GM19239 (cell line): Measurements from ENCODE around the gene SYNE3.

Experiments used
- DNase-seq: peaks from one replicate; pipeline ENCODE4 v3.0.0; 2011; ENCODE audit warnings: low spot score; ENCODE audit not compliant: insufficient read length
- FAIRE-seq: peaks from 2 replicates; lab custom pipeline; 2011; peaks lifted over from hg19 to GRCh38; lab: Jason Lieb, UNC

SYNE3 gene

GRCh38 chr14:95478309-95478708 lies 38.1 kb downstream of the SYNE3 start:
- FAIRE-seq: no peak
- no peak for DNase-seq

- FAIRE-seq: no peak
Observed at GRCh38 chr14:95477411-95478269, 38.8 kb downstream of the SYNE3 start.

DNA sequence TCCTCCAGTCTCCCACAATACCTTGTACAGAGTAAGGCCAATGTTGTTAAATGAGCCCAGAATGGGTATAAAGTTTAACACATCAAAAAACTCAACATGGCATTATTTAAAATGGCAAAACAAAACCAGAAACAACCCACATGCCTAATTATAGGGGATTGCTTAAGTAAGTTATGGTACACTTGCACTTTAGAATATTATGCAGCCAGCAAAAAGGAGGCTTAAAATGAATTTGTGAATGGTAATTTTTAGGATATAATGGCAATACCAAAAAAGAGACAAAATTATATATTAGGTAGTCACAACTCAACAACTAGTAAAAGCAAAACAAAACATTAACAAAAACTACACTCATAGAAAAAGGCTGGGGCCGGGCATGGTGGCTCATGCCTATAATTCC lies 39.7 kb downstream of the SYNE3 start:
- DNase-seq (no peak), FAIRE-seq (no peak)

More at GRCh38 chr14:95477411-95478269, 38.8 kb downstream of the SYNE3 start:
- no peak for DNase-seq

DNA sequence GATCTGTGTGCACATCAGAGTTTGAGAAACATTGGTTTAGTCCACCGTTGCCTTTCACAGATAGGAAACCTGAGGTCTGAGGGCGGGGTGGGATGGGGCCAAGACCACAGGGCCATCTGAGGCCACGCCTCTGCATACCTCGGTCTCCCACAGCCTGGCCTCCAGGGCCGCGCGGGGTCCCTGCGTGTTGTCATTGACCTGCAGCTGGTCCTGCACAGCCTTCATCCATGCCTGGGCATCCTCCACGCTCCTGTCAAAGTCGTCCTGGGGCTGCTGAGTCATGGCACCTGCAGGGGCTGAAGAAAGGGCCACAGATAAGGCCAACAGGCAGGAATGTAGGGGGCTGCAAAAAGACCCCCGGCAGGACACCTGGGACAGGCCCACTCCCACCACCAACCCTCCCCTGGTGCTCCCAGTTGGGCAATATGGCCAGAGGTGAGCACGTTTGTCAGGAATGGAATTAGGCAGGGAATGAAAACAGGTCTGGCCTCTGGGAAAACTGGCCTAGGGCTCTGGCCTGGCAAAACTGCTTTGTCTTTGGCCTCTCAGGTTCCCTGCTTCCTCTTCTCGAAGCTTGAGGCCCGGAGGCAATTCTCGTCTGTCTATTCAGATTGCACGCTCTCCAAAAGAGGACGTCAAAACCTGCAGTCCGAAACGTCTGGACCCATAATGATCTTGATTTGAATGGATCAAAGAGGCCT lies 40.8 kb downstream of the SYNE3 start:
- FAIRE-seq (no peak), DNase-seq (no peak)

DNA sequence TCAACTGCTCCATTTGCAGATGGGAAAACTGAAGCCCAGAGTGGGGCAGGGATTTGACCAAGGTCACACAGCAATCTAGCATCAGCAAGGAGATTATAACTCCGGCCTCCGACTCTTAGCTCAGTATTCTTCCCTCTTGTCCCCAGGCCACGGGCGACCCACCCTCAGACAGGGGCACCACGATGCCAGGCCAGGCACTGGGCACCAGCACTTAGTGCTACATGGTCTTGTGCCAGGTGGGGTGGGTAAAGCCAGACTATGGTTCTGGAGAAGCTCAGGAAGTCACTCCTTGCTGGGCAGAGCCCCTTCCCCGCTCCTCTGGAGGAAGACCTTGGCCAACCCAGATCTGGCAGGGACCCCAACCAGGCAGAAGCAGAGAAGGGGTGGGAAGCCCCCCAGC lies 41.5 kb downstream of the SYNE3 start:
- DNase-seq (no peak), FAIRE-seq (no peak)

- FAIRE-seq (no peak), DNase-seq (no peak)
Observed at GRCh38 chr14:95474486-95474885, 42.0 kb downstream of the SYNE3 start.

DNA sequence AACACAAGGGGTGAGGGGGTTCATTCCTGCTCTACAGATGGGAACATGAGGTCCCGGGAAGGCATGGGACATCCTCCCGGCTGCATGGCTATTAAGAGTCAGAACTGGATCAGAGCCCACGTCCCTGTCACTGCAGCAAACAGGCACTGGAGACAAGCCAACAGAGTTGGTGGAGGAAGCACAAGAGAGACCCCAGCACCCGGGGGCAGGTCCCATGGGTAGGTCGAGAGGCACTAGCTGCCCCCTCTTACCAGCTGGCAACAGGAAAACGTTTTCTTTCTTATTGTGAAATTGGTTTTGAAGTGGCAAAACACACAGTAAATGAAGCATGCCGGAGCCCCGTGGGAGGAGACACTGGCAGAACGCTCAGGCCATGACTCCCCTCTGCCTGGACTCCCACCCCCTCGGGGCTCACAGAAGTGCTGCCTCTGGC lies 43.6 kb downstream of the SYNE3 start:
- FAIRE-seq (no peak), DNase-seq (no peak)

DNA sequence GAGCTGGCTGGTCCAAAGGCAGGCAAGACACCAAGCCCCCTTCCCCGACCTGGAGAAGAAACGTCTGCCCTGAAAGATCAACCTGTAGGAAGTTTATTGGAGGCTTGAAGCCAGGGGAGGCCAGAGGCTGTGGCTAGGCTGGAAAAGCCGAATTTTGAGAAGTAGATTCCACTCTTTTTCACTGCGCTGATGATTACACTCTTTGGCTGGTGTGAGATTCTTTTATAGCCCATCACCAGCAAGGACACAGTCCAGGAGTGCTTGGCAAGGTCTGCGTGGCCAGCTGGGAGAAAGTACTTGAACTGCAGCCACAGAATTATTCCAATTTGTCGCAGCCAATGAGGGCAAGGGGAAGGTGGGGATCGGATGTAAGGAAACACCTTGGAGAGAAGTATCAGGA lies 45.0 kb downstream of the SYNE3 start:
- FAIRE-seq: no peak
- DNase-seq: no peak

DNA sequence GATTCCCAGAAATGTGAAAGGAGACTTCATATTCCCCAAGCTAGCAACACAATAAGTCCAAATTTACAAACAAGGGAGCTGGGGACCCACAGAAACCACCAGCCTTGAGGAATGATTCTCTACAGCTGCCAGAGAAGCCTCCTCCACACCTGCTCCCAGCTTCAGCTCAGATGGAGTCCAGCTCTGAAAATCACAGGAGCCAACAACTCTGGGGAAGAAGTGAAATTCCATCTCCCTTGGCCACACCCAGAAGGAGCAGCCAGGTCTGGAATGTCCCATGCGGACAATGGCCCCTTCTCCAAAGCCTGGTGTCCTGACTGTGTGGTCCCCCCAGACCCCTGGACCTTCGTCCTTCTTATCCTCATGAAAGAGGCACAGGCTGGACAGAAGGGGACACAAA lies 45.4 kb downstream of the SYNE3 start:
- no peak for DNase-seq
- no peak for FAIRE-seq

DNA sequence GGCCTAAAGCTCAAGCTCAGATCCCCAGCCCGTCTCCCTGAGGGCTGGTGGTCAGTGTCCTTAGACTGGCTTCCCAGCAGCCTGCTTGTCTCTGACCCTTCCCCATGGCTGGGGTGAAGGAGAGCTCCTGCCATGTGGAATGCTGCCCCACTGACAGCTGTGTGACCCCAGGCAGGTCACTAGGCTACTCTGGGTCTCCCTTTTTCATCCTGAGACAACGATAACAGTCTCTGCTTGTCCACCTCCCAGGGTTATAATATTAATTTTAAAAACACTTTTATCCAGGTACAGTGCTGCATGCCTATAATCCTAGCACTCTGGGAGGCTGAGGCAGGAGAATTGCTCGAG lies 47.3 kb downstream of the SYNE3 start:
- FAIRE-seq (no peak), DNase-seq (no peak)

DNA sequence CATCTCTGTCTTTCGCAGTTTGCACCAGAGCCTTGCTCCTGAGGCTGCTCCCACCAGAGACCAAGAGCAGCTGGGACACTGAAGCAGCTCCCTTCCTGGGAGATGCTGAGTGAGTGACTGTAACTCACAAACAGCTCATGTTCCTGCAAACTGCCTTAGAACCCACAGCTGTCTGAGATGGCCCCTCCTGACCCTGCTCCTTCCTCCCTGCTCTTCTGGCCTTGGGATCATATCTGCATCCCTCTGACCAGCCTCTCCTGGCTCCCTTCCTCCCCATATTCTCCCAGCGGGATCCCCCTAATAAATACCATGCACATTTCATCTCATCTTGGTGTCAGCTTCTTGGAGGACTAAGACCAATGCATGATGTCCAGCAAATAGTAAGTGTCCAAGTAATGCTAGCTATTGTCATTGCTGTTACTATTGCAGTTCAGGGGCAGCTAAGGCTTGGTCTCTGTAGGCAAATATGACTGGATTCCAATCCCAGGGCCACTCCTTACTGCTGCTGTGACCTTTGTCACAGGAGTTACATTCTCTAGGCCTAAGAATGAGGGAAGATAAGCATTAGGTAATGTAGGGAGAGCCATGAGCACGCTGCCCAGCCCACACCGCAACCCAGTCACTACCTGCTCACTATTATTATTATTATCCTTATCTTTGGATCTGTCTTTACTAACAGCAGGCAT lies 47.9 kb downstream of the SYNE3 start:
- FAIRE-seq: no peak
- no peak for DNase-seq

DNA sequence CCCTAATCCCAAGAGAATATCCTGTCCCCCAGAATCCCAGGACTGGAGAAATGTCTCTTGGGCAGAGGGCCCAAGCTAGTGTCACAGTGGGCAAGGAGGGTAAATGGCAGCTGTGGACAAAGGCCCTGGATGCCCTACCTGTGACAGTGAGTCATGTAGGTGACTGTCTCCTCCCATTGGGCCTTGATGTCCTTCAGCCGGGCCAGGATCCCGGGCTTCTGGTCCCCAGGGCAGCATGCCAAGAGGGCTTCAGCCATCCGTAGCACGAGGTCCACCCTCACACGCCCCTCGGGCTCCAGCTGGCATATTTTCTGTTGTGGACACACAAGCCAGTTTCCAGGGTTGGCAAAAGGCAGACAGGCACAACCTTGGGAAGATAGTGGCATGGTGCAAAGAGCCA lies 48.8 kb downstream of the SYNE3 start:
- DNase-seq (no peak), FAIRE-seq (no peak)

DNA sequence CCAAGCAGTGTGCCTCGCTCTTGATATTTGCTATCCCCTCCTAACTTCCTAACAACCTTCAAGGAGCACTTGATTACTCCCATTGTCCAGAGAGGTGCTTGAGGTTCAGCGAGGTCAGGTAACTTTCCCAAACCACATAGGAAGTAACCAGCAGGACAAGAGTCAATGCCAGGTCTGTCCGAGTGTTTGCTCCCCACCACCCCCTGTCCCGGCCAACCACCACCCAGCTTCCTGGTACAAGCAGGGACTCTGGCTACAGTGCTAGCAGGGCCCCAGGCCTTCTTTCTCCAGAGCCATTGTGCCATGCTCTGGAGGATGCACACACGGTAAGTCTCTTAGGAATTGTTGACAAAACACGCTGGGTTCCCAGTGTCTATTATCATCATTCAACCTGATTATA lies 49.2 kb downstream of the SYNE3 start:
- DNase-seq: no peak
- FAIRE-seq: no peak
